Coronary artery (tissue), 2 donors: ENCODE measurements around the gene TEX2.
A peak's percentile ranks its signal among the peaks of the same experiment; 100 is the strongest.
"Not testable (repeated sequence)": the region's sequence is repeated elsewhere in the genome, so short reads cannot be mapped to it uniquely, and the experiment has no call there.

ENCODE experiments used
- DNase-seq: peaks from one replicate; pipeline ENCODE4 v3.0.0-alpha.2; 2017; ENCODE audit warnings: low spot score
- H3K27ac ChIP-seq, 2 donors: fragments of 200-600 bp; sonication (generic); one replicate each; pipeline ENCODE4 v1.5.1; 2016 to 2019
- H3K4me3 ChIP-seq: fragments of 200-600 bp; sonication (generic); 2 replicates; pipeline ENCODE4 v1.5.1; 2016; ENCODE audit warnings: mild to moderate bottlenecking, moderate library complexity
- TF ChIP-seq, protein P1 (sequence below): fragments of 200-600 bp; sonication (generic); IDR thresholded peaks from one replicate; pipeline ENCODE4 v1.5.1; 2019; ENCODE audit warnings: antibody characterized with exemption

Gene TEX2

DNA sequence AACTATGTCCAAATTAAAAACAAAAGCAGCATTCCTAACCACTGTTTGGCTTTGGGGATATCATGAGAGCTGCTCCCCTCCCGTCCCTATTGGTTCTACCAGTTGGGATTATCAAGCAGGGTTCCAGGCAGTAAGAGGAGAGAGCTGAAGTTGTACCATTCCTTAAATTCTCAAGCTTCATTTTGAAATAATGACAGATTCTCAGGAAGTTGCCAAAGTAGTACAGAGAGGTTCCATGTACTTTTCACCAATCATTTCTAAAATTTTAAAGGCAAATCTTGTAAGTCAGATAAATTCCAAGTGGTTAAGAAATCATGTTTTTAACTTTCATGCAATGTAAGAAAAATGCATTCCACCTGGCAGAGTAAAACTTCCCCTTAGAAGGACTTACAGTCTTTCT lies 36.9 kb downstream of the TEX2 start:
- Histone ChIP-seq H3K27ac (peak overlapping the region; percentile 19 to 50), H3K4me3 (no peak overlapping the region)
- no peak for DNase-seq
- TF ChIP-seq, protein P1, sequence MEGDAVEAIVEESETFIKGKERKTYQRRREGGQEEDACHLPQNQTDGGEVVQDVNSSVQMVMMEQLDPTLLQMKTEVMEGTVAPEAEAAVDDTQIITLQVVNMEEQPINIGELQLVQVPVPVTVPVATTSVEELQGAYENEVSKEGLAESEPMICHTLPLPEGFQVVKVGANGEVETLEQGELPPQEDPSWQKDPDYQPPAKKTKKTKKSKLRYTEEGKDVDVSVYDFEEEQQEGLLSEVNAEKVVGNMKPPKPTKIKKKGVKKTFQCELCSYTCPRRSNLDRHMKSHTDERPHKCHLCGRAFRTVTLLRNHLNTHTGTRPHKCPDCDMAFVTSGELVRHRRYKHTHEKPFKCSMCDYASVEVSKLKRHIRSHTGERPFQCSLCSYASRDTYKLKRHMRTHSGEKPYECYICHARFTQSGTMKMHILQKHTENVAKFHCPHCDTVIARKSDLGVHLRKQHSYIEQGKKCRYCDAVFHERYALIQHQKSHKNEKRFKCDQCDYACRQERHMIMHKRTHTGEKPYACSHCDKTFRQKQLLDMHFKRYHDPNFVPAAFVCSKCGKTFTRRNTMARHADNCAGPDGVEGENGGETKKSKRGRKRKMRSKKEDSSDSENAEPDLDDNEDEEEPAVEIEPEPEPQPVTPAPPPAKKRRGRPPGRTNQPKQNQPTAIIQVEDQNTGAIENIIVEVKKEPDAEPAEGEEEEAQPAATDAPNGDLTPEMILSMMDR, result no peak

DNA sequence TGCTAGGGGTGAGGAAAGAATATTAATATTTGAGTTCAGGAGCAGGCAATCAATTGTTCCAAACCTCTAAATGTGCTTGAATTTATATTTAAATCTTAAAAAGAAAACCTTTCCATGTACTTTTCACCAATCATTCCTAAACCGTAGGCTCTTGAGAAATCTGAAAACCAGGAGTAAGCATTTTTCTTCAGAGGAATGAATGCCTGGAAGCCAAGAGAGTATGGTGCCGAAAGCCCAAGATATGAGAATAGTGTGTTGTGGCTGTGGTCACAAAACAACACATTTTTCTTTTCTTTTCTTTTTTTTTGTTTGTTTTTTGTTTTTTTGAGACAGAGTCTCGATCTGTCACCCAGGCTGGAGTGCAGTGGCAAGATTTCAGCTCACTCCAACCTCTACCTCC lies 37.6 kb downstream of the TEX2 start:
- Histone ChIP-seq H3K4me3 (no peak overlapping the region), H3K27ac (peak overlapping the region; percentile 19 to 50)
- no peak for DNase-seq
- TF ChIP-seq, protein P1, result no peak

DNA sequence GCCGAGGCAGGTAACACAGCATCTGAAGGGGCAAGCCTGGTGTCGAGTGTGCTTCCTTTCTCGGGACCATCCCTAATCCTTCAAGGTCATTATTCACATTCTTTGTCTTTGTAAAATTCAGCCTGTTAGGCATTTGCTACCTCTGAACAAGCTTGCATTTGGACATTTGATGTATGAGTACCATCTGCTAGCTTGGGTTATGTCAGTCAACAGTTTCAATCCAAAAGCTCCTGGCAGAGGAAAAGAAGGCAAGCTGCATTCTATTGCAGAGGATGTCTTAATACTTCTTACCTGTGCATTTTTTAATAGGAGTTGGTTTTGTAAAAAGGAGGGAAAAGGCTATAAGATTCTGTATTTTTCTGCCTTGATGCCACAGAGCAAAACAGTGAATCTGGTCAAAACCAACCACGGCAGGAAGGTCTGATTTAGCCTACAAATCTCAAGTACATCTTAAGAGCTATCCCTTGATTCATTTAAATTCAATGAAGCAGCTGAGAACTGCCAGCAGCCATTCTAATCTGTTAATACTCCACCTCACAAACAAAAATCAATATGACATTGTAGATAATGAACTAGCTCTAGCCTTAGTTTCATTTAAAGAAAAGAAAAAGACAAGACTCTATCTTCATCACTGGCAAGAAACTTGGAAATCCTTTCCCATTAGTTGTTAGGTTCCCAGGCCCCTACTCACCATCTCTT lies 39.0 kb downstream of the TEX2 start:
- no peak for DNase-seq
- no peak overlapping the region for H3K27ac ChIP-seq

DNA sequence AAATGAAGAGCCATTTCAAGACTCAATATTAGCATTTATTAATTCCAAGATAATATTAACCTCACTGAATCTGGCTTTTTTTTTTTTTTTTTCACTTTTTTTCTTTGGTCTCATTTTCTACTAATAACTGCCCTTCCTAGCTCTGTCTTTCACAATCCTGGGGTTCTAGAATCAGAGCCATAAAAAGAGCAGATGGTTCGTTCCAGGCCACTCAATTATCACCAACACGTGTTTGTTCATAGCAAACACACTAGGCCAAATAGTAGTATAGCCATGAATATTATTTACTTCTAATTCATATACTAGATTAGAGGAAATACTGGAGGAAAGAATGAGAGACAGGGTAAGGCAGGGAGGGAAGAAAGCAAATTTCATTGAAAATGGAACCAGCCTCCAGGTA lies 39.8 kb downstream of the TEX2 start:
- Histone ChIP-seq H3K4me3 (no peak overlapping the region), H3K27ac (no peak overlapping the region)
- no peak for DNase-seq
- TF ChIP-seq, protein P1, result no peak

More for the DNA sequence above, 39.0 kb downstream of the TEX2 start:
- TF ChIP-seq, protein P1, result no peak
- H3K4me3 ChIP-seq, result no peak overlapping the region

DNA sequence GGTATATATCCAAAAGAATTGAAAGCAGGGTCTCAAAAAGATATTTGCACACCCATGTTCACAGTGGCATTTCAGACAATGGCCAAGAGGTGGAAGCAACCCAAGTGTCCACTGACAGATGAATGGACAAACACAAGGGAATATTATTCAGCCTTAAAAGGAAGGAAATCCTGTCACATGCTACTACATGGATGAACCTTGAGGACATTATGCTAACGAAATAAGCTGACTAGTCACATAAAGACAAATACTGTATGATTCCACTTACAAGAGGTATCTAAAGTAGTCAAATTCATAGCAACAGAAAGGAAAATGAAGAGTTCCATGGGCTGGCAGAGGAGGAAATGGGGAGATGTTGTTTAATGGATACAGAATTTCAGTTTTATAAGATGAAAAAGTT lies 41.4 kb downstream of the TEX2 start:
- TF ChIP-seq, protein P1, result no peak
- no peak for DNase-seq
- H3K4me3 ChIP-seq, result no peak overlapping the region
- no peak overlapping the region for H3K27ac ChIP-seq

DNA sequence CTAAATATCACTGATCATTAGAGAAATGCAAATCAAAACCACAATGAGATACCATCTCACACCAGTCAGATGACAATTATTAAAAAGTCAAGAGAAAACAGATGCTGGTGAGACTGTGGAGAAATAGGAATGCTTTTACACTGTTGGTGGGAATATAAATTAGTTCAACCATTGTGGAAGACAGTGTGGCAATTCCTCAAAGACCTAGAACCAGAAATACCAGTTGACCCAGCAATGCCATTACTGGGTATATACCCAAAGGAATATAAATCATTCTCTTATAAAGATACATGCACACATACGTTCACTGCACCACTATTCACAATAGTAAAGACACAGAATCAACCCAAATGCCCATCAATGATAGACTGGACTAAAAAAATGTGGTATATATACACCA lies 42.5 kb downstream of the TEX2 start:
- DNase-seq, H3K4me3 ChIP-seq, H3K27ac ChIP-seq: not testable (repeated sequence)

DNA sequence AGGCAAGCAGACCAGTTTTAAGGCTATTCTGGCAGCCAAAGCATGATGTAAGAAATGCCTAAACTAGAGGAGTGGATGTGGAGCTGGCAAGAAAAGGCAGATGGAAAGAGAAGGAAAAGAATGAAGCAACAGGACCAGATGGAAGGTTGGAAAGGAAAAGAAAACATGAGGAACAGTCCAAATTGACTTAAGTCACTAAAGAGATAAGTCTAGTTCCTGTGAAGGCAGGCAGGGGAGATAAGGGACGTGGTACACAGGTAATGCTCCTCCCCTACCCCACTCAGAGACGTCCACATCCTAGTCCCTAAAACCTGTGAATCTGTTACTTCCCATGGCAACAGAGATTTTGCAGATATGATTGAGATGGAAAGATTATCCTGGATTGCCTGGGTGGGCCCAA lies 43.5 kb downstream of the TEX2 start:
- no peak for DNase-seq
- Histone ChIP-seq H3K4me3 (no peak overlapping the region), H3K27ac (peak overlapping the region; percentile 63 to 83)
- TF ChIP-seq, protein P1, result no peak
